Retina (tissue), 1 donor: ENCODE measurements around the gene GNA15.

Experiments used
- DNase-seq: peaks from one replicate; pipeline ENCODE4 v3.0.0-alpha.2; 2016

GNA15 gene

GRCh38 chr19:3106509-3107141 is 29.2 kb upstream of the GNA15 start:
- no peak for DNase-seq

DNA sequence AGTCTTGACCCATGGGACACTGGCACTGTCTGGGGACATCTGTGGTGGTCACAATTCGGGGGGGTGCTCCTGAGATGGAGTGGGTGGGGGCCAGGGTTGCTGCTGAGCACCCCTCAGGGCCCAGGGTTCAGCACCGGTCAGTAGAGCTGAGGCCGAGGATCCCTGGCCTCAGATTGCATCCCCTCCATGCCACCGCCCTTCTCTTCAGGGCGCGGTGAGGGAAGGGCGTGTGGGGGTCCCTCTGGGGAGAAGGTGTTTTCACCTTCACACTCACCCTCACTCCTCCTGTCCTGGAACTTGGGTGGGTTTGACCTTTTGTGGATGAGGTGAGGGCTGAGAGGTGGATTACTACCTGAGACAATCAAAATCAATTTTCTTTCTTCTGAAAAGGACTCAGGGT is 28.2 kb upstream of the GNA15 start:
- no peak for DNase-seq

GRCh38 chr19:3108775-3109174 is 27.1 kb upstream of the GNA15 start:
- DNase-seq = peak; percentile 56

GRCh38 chr19:3109491-3109890 is 26.3 kb upstream of the GNA15 start:
- DNase-seq = no peak

DNA sequence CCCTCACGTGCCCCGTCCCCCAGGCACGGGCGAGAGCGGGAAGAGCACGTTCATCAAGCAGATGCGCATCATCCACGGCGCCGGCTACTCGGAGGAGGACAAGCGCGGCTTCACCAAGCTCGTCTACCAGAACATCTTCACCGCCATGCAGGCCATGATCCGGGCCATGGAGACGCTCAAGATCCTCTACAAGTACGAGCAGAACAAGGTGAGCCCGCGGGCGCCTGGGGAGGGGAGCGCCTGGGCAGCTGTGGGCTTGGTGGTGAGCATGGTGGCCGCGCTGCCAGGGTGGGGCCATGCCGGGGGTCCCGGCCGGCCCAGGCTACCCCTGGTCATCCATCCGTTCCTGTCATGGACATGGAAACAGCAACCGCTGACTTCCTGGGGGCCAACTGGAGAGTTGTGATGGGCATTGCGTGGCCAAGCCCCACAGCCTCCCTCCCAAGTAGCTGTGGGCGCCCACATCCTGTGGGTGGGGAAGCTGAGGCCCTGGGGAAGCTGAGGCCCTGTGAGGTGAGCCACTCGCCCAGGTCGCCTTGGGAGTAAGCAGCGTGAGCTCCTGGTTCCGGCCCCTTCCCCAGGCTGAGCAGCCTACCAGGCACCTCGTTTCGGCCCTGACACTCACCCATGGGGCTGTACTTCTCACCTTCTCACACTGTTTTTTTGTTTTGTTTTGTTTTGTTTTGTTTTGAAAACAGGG is 25.6 kb upstream of the GNA15 start:
- no peak for DNase-seq

- DNase-seq = no peak
Measured at GRCh38 chr19:3111586-3112247, 24.1 kb upstream of the GNA15 start.

- DNase-seq = no peak
Measured at GRCh38 chr19:3112375-3113099, 23.3 kb upstream of the GNA15 start.

- DNase-seq = no peak
Measured at GRCh38 chr19:3113100-3114017, 22.5 kb upstream of the GNA15 start.

DNA sequence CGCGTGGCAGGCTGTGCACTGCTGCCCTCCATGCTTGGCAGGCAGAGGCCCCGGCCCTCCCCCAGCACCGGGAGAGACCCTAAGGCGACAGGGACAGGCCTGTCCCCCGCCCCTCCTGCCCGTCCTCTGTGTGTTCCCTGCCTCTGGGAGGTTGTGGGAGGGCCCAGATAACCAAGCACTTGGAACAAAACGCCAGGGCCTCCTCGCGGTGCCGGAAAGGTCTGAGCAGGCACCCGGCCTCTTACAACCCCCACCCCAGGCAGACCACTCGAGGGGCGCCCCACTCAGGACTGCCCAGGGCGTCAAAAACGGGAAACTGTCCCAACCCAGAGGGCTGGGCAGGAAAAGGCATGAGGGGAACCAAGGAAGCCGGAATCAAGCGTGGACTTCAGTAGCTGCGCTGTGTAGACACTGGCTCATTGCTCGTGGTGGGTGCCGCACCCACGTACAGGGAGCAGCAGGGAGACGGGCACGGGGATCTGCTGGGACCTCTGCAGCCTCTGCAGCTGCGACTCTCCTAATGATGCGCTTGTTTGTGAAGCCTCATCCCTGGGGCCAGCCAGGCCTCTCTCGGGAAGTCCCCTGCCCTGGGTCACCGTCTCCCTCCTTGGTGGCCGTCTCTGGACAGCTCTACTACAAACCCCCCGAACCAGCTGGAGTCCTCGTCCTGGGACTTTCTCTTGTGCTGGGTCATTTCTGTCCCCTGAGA is 21.7 kb upstream of the GNA15 start:
- DNase-seq = no peak

- no peak for DNase-seq
Measured at GRCh38 chr19:3114811-3115210, 21.0 kb upstream of the GNA15 start.

DNA sequence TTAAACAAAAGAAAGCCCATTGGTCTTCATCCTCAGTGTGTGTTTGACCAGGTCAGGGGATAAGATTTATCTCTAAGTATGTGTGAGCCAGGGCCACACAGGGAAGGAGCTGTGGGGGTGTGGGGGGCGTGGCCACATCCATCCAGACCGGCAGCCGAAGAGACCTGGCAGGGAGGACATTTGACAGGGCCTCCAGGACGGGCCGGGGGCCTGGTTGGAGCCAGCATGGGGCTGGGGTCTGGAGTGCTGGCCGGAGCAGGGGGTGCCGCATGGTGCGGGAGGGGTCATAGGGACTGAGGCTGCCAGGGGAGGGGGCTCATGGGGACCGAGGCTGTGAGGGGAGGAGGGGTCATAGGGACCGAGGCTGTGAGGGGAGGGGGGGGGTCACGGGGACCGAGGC is 20.4 kb upstream of the GNA15 start:
- no peak for DNase-seq

DNA sequence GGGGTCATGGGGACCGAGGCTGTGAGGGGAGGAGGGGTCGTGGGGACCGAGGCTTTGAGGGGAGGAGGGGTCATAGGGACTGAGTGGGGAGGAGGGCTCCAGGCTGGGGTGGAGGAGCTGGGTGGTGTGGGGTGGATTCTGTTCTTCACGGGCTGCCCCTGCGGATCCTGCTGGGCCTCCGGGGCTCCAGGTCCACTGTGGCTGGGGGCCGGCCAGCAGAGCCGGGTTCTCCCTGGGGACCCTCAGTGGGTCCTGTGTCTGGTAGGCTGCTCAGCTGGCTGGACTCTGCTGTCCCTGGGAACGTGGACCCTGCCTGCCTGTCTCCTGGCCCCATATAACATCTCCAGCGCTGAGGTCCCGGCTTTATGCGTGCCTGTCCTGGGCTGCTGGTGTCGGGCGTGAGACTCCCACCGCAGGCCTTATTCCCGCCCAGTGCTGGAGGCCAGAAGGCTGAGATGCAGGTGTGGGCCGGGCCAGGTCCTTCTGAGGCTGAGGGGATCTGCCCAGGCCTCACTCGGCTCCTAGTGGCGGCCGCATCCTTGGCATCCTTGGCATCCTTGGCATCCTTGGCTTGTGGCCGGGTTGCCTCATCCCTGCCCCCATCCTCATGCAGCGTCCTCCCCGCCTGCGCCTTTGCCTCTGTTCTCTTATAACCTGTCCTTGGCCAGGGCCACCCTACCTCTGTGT is 19.8 kb upstream of the GNA15 start:
- no peak for DNase-seq

DNA sequence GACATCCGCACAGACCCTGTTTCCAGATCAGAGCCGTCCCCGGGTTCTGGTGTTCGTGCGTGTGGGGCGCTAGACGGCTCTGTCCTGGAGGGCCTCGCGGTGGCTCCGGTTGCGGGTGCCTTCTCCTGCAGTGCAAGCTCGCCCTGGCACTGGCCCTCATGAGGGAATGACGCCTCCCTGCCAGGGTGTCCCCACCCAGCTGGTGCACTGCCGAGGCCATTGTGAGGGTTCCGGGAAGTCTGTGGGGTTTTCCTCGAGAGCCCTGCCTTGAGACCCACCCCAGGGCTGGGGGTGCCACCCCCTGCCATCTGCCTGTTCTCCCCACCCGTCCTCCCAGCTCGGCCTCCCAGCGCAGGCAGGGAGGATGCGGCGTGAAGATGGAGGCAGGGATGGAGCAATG is 19.2 kb upstream of the GNA15 start:
- no peak for DNase-seq

DNA sequence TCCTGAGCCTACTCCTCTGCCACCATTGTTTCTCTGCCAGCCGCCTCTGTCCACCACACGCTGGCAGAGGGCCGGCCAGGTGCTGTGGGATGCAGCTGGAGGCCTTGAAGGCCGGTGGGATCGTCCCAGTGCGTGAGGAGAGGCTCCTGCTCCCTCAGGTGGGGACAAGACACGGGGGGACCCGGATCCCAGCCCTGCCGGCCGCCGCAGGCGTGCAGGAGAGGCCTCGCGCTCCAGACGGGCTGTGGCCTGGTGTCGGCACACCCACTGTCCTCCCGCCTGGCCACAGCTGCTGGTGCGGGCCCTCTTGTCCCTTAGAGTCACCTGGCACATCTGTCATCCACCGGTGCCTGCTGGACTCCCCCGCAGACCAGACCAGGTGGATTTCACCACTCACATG is 18.1 kb upstream of the GNA15 start:
- no peak for DNase-seq

DNA sequence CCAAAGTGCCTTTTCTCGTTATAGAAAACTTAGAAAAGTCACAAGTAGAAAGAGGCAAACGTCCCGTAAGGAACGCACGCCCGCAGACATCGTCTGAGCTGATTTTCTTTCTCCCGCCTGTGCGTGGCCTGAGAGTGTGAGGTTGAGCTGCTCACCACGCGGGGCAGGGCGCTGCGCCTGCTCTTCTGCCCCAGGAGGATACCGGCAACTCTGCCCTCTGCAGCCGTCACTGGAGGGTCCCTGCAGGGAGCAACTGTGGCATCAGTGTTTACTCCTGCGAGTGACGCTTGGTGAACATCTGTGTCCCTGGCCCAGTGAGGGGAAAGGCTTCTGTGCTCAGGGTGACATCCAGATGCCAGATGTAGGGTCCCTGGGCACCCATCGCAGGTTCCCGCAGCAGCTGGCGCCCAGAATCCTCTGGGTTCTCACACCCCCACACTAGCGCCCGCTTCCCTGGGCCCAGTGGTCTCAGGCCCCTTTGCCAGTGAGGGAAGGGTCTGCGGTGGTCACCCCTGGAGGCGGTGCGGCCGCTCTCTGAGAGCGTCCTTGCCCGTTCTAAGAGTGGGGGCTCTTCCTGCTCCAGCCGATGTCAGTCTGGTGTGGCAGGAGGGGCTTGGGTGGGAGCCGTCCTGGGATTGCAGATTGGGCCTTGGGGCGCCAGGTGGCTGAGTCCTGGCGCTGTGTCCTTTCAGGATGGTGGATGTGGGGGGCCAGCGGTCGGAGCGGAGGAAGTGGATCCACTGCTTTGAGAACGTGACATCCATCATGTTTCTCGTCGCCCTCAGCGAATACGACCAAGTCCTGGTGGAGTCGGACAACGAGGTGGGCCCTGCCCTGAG is 17.4 kb upstream of the GNA15 start:
- DNase-seq = no peak

DNA sequence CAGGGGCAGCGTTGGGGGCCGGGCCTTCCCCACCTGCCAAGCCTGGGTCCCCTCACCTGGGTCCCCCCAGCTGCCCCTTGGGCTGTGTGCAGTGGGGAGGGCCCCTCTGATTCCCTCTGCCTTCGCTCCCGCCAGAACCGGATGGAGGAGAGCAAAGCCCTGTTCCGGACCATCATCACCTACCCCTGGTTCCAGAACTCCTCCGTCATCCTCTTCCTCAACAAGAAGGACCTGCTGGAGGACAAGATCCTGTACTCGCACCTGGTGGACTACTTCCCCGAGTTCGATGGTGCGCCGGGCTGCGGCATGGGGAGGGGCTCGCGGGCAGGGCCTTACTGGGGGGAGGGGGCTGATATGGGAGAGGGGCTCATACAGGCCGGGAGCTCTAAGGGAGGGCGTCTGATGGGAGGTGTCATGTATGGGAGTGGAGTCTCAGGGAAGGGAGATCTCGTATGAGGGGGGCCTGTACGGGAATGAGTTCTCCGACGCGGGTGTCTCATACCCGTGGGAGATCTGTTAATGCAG is 16.7 kb upstream of the GNA15 start:
- DNase-seq = no peak

GRCh38 chr19:3119693-3120380 is 16.0 kb upstream of the GNA15 start:
- no peak for DNase-seq

DNA sequence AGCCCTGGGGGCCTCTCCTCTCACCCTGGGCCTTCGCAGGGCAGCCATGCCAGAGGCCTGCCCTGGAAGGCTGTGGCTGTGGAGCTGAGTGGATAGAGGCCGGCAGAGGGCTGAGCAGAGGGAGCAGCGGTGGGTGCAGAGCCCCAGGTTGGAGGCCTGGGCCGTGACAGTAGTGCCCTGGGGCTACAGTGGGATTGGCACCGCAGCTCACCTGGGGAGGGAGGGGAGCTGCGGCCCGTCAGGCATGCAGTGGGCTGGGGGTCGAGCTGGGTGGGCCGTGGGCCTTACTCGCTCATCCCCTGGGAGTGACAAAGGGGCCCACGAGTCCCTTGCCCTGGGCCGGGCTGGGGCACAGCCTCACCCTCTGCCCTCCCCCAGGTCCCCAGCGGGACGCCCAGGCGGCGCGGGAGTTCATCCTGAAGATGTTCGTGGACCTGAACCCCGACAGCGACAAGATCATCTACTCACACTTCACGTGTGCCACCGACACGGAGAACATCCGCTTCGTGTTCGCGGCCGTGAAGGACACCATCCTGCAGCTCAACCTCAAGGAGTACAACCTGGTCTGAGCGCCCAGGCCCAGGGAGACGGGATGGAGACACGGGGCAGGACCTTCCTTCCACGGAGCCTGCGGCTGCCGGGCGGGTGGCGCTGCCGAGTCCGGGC is 15.1 kb upstream of the GNA15 start:
- DNase-seq = no peak

- DNase-seq = no peak
Measured at GRCh38 chr19:3121396-3121795, 14.4 kb upstream of the GNA15 start.
